ENCODE measurements around the gene PITPNC1.
"Not testable (repeated sequence)": the region's sequence is repeated elsewhere in the genome, so short reads cannot be mapped to it uniquely, and the experiment has no call there.

The PITPNC1 gene

GRCh38 chr17:67467500-67468455 lies 90.7 kb downstream of the PITPNC1 start:
- no peak for DNase-seq

- no peak for DNase-seq
Observed at GRCh38 chr17:67469208-67469980, 92.3 kb downstream of the PITPNC1 start.

- DNase-seq: no peak
Observed at GRCh38 chr17:67470163-67470562, 93.1 kb downstream of the PITPNC1 start.

GRCh38 chr17:67471118-67471517 lies 94.0 kb downstream of the PITPNC1 start:
- no peak for DNase-seq

- not testable (repeated sequence) for DNase-seq
Observed at GRCh38 chr17:67472606-67473005, 95.5 kb downstream of the PITPNC1 start.

GRCh38 chr17:67474081-67474661 lies 97.1 kb downstream of the PITPNC1 start:
- no peak for DNase-seq

GRCh38 chr17:67475161-67475937 lies 98.3 kb downstream of the PITPNC1 start:
- peak; percentile 24 for DNase-seq

GRCh38 chr17:67476787-67477335 lies 99.8 kb downstream of the PITPNC1 start:
- no peak for DNase-seq

- no peak for DNase-seq
Observed at GRCh38 chr17:67477687-67478086, 100.6 kb downstream of the PITPNC1 start.

GRCh38 chr17:67478401-67479041 lies 101.4 kb downstream of the PITPNC1 start:
- no peak for DNase-seq

GRCh38 chr17:67479148-67479547 lies 102.1 kb downstream of the PITPNC1 start:
- no peak for DNase-seq

- DNase-seq: not testable (repeated sequence)
Observed at GRCh38 chr17:67480959-67481358, 103.9 kb downstream of the PITPNC1 start.

GRCh38 chr17:67481808-67482207 lies 104.7 kb downstream of the PITPNC1 start:
- no peak for DNase-seq

GRCh38 chr17:67482764-67483163 lies 105.7 kb downstream of the PITPNC1 start:
- DNase-seq: no peak

GRCh38 chr17:67484261-67484660 lies 107.2 kb downstream of the PITPNC1 start:
- no peak for DNase-seq

- no peak for DNase-seq
Observed at GRCh38 chr17:67485666-67486065, 108.6 kb downstream of the PITPNC1 start.

- no peak for DNase-seq
Observed at GRCh38 chr17:67487506-67487905, 110.4 kb downstream of the PITPNC1 start.

GRCh38 chr17:67488161-67488560 lies 111.1 kb downstream of the PITPNC1 start:
- no peak for DNase-seq

- DNase-seq: no peak
Observed at GRCh38 chr17:67488768-67489167, 111.7 kb downstream of the PITPNC1 start.

- no peak for DNase-seq
Observed at GRCh38 chr17:67489273-67489672, 112.2 kb downstream of the PITPNC1 start.

GRCh38 chr17:67490471-67490870 lies 113.4 kb downstream of the PITPNC1 start:
- DNase-seq: no peak

Measured in NCI-H226 (cell line).